AG10803 (cell line): Measurements from ENCODE around the gene MYO7B.
A peak's percentile ranks its signal among the peaks of the same experiment; 100 is the strongest.

Experiments used
- DNase-seq: peaks from one replicate; pipeline ENCODE4 v3.0.0; 2010; ENCODE audit warnings: low read depth
- H3K4me3 ChIP-seq: 2 replicates; pipeline ENCODE4 v1.5.1; 2011; ENCODE audit warnings: mild to moderate bottlenecking, low read length, control low read depth
- CTCF ChIP-seq: conservative IDR thresholded peaks from 2 replicates; pipeline ENCODE4 v1.5.1; 2011; ENCODE audit warnings: mild to moderate bottlenecking, low read length, control low read depth, inconsistent platforms

MYO7B gene

GRCh38 chr2:127530245-127531140 lies 5.0 kb upstream of the MYO7B start:
- no peak for DNase-seq
- no peak overlapping the region for H3K4me3 ChIP-seq
- no peak for TF ChIP-seq CTCF

GRCh38 chr2:127531221-127531648 lies 4.2 kb upstream of the MYO7B start:
- peak; percentile 21 for DNase-seq
- no peak for TF ChIP-seq CTCF
- H3K4me3 ChIP-seq, result no peak overlapping the region

- no peak overlapping the region for H3K4me3 ChIP-seq
- no peak for DNase-seq
- no peak for TF ChIP-seq CTCF
Observed at GRCh38 chr2:127532296-127532695, 3.2 kb upstream of the MYO7B start.

- H3K4me3 ChIP-seq, result no peak overlapping the region
- no peak for DNase-seq
- no peak for TF ChIP-seq CTCF
Observed at GRCh38 chr2:127535918-127536317, 435 bp downstream of the MYO7B start.

GRCh38 chr2:127536707-127537541 lies 1.4 kb downstream of the MYO7B start:
- TF ChIP-seq CTCF, result no peak
- H3K4me3 ChIP-seq, result no peak overlapping the region
- DNase-seq, result no peak

GRCh38 chr2:127537644-127538043 lies 2.2 kb downstream of the MYO7B start:
- no peak for TF ChIP-seq CTCF
- no peak for DNase-seq
- H3K4me3 ChIP-seq, result no peak overlapping the region
